GM23338 (cell line): ENCODE results near the gene NSMCE1. TPM values are rescaled to one million over a fixed set of nuclear protein-coding genes. Genes with fewer than 3 reads are reported as not detected.

Experiments used
- ATAC-seq: fragments of 200-7000 bp; cut with Tn5 transposase; 3 replicates; pipeline ENCODE4 v1.9.1; 2020
- DNase-seq: peaks from one replicate; pipeline ENCODE4 v3.0.0-alpha.2; 2015; ENCODE audit warnings: low spot score
- H2AFZ ChIP-seq: fragments of 200-600 bp; sonication (generic); 2 replicates; pipeline ENCODE4 v1.8.0; 2016; ENCODE audit warnings: antibody characterized with exemption, mild to moderate bottlenecking, moderate library complexity
- H3F3A ChIP-seq: fragments of 200-600 bp; sonication (generic); replicated peaks from 2 replicates; pipeline ENCODE4 v1.8.0; 2017; ENCODE audit warnings: antibody characterized with exemption, mixed run types, low read depth
- H3K27ac ChIP-seq: fragments of 200-600 bp; sonication (generic); 2 replicates; pipeline ENCODE4 v1.6.1; 2016; ENCODE audit warnings: low read depth
- H3K27me3 ChIP-seq: fragments of 200-600 bp; sonication (generic); 2 replicates; pipeline ENCODE4 v1.8.0; 2016; ENCODE audit warnings: mild to moderate bottlenecking, mixed run types, moderate library complexity; ENCODE audit not compliant: insufficient read depth
- H3K36me3 ChIP-seq: fragments of 200-600 bp; sonication (generic); 2 replicates; pipeline ENCODE4 v1.8.0; 2016; ENCODE audit warnings: mild to moderate bottlenecking; ENCODE audit not compliant: insufficient read depth
- H3K4me1 ChIP-seq: fragments of 200-600 bp; sonication (generic); 2 replicates; pipeline ENCODE4 v1.8.0; 2016; ENCODE audit warnings: mild to moderate bottlenecking, moderate library complexity; ENCODE audit not compliant: insufficient read depth
- H3K4me2 ChIP-seq: fragments of 200-600 bp; sonication (generic); 2 replicates; pipeline ENCODE4 v1.7.1; 2017; ENCODE audit warnings: mixed run types
- H3K4me3 ChIP-seq: fragments of 200-600 bp; sonication (generic); 2 replicates; pipeline ENCODE4 v1.6.1; 2016; ENCODE audit warnings: mixed run types
- H3K79me2 ChIP-seq: fragments of 200-600 bp; sonication (generic); replicated peaks from 2 replicates; pipeline ENCODE4 v1.8.0; 2017; ENCODE audit warnings: mild to moderate bottlenecking; ENCODE audit not compliant: insufficient read depth
- H3K9me2 ChIP-seq: fragments of 200-600 bp; sonication (generic); 2 replicates; pipeline ENCODE4 v1.8.0; 2017; ENCODE audit not compliant: insufficient read depth
- H4K20me1 ChIP-seq: fragments of 200-600 bp; sonication (generic); replicated peaks from 2 replicates; pipeline ENCODE4 v1.8.0; 2017; ENCODE audit warnings: mild to moderate bottlenecking; ENCODE audit not compliant: insufficient read depth
- H3K27ac Mint-ChIP-seq: 2 replicates; pipeline ENCODE4 v1.8.0; 2020; ENCODE audit warnings: inconsistent platforms, mild to moderate bottlenecking, moderate library complexity, mixed read lengths
- H3K27me3 Mint-ChIP-seq: 3 replicates; pipeline ENCODE4 v1.8.0; 2022; ENCODE audit warnings: low read depth, mild to moderate bottlenecking, moderate library complexity, mixed read lengths, inconsistent platforms; ENCODE audit not compliant: insufficient read depth, poor library complexity
- H3K36me3 Mint-ChIP-seq: 3 replicates; pipeline ENCODE4 v1.8.0; 2021; ENCODE audit warnings: low read depth, mild to moderate bottlenecking, inconsistent platforms, moderate library complexity, mixed read lengths
- H3K4me1 Mint-ChIP-seq: 3 replicates; pipeline ENCODE4 v1.8.0; 2020; ENCODE audit warnings: mild to moderate bottlenecking, inconsistent platforms, mixed read lengths
- H3K4me3 Mint-ChIP-seq: 3 replicates; pipeline ENCODE4 v1.8.0; 2021; ENCODE audit warnings: moderate library complexity, mild to moderate bottlenecking, inconsistent platforms, mixed read lengths
- H3K9me3 Mint-ChIP-seq: 3 replicates; pipeline ENCODE4 v1.8.0; 2020; ENCODE audit warnings: moderate library complexity, mild to moderate bottlenecking, inconsistent platforms, mixed read lengths
- CREB1 ChIP-seq: fragments of 250-450 bp; sonication (Bioruptor Pico); IDR thresholded peaks from 2 replicates; pipeline ENCODE4 v1.5.0; 2020; ENCODE audit warnings: low read depth, mild to moderate bottlenecking, moderate library complexity
- EZH2 ChIP-seq: fragments of 200-600 bp; sonication (generic); IDR thresholded peaks from one replicate; pipeline ENCODE4 v1.8.0; 2017; ENCODE audit warnings: antibody characterized with exemption, mild to moderate bottlenecking, low read depth; ENCODE audit not compliant: unreplicated experiment
- EZH2phosphoT487 ChIP-seq: fragments of 200-600 bp; sonication (generic); IDR thresholded peaks from one replicate; pipeline ENCODE4 v1.8.1; 2018; ENCODE audit warnings: antibody characterized with exemption; ENCODE audit not compliant: unreplicated experiment
- JUNB ChIP-seq: IDR thresholded peaks from one replicate; pipeline ENCODE4 v1.6.1; 2016; ENCODE audit warnings: antibody characterized with exemption; ENCODE audit not compliant: unreplicated experiment
- NANOG ChIP-seq: IDR thresholded peaks from 2 replicates; pipeline ENCODE4 v1.6.1; 2016; ENCODE audit warnings: antibody characterized with exemption, borderline replicate concordance
- POLR2AphosphoS5 ChIP-seq: IDR thresholded peaks from 2 replicates; pipeline ENCODE4 v1.6.1; 2016; ENCODE audit warnings: antibody characterized with exemption, low read depth
- STAT1 ChIP-seq: IDR thresholded peaks from one replicate; pipeline ENCODE4 v1.6.1; 2016; ENCODE audit warnings: antibody characterized with exemption; ENCODE audit not compliant: unreplicated experiment
- ZNF114 ChIP-seq: fragments of 250-450 bp; sonication (Bioruptor Pico); IDR thresholded peaks from 2 replicates; pipeline ENCODE4 v1.5.0; 2020; ENCODE audit warnings: mild to moderate bottlenecking, moderate library complexity
- ZNF331 ChIP-seq: fragments of 250-450 bp; sonication (Bioruptor Pico); IDR thresholded peaks from 2 replicates; pipeline ENCODE4 v1.5.0; 2020; ENCODE audit warnings: low read depth, mild to moderate bottlenecking, moderate library complexity
- polyA plus RNA-seq: library from polyadenylated mRNA; unstranded; fragments of >200 nt; fragmentation: Nextera tagmentation; extraction: Ambion mirVana; gene quantifications from 2 replicates; pipeline ENCODE4 v1.2.1, GENCODE V29; 2016
- total RNA-seq: library from RNA; depleted of rRNA; stranded (reverse); fragments of >200 nt; shearing (Covaris generic); gene quantifications from 2 replicates; pipeline ENCODE4 v1.2.3, GENCODE V29; 2014
- TF ChIP-seq, protein P1 (sequence below): IDR thresholded peaks from 2 replicates; pipeline ENCODE4 v1.6.1; 2016; ENCODE audit warnings: antibody characterized with exemption
- TF ChIP-seq, protein P2 (sequence below): IDR thresholded peaks from one replicate; pipeline ENCODE4 v1.6.1; 2018; ENCODE audit warnings: antibody characterized with exemption; ENCODE audit not compliant: unreplicated experiment
- TF ChIP-seq, protein P3 (sequence below): fragments of 250-450 bp; sonication (Bioruptor Pico); IDR thresholded peaks from 2 replicates; pipeline ENCODE4 v1.5.0; 2020; ENCODE audit warnings: mild to moderate bottlenecking, moderate library complexity

The NSMCE1 gene
- total and polyA plus RNA-seq, 2 experiments from 2014 or later = 30.6 to 50.8 TPM

DNA sequence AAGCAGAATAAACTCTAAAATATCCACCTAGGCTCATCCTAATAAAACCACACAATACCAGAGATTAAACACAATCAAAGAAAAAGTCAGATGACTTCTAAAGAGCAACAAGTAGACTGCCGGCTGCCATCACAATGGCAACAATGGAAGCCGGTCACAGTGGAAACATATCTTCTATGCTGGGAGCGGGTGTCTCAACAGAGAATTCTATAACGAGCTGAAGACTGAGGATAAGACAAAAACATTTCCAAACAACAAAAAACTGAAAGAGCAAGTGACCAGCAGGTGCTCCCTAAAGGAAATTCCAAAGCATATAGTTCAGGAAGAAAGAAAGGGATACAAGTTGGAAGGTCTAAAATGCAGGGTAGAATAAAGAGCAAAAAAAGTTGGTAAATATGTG is 8.9 kb downstream of the NSMCE1 start:
- Histone ChIP-seq H3K27me3 (no peaks in the 10 kb centered on the region), H3F3A (no peaks in the 10 kb centered on the region), H3K79me2 (0 out of 2 replicates have a peak, but pooled peaks cover 5% of the 10 kb centered on the region), H3K36me3 (no peaks in the 10 kb centered on the region), H3K4me1 (peaks cover 5% of the 10 kb centered on the region; the same call in 1 of the 2 replicates), H2AFZ (no peak overlapping the region), H3K4me2 (no peak overlapping the region), H3K9me2 (no peaks in the 10 kb centered on the region), H4K20me1 (no peaks in the 10 kb centered on the region; the same call in 1 of the 2 replicates), H3K4me3 (no peak overlapping the region), H3K27ac (no peak overlapping the region)
- H3K4me3 Mint-ChIP-seq = no peak overlapping the region
- no peaks in the 10 kb centered on the region; the same call in 2 of the 3 replicates for H3K36me3 Mint-ChIP-seq
- no peak overlapping the region for H3K27ac Mint-ChIP-seq
- DNase-seq (no peak), ATAC-seq (no peak)
- H3K4me1 Mint-ChIP-seq = peaks cover 18% of the 10 kb centered on the region; the same call in 2 of the 3 replicates
- no peak for TF ChIP-seq ZNF331 (CRISPR knock-in tag)
- no peak for TF ChIP-seq STAT1
- TF ChIP-seq, protein P1, sequence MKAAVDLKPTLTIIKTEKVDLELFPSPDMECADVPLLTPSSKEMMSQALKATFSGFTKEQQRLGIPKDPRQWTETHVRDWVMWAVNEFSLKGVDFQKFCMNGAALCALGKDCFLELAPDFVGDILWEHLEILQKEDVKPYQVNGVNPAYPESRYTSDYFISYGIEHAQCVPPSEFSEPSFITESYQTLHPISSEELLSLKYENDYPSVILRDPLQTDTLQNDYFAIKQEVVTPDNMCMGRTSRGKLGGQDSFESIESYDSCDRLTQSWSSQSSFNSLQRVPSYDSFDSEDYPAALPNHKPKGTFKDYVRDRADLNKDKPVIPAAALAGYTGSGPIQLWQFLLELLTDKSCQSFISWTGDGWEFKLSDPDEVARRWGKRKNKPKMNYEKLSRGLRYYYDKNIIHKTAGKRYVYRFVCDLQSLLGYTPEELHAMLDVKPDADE = no peak
- no peak for TF ChIP-seq POLR2AphosphoS5
- TF ChIP-seq EZH2 = no peak
- TF ChIP-seq CREB1 (CRISPR knock-in tag) = no peak
- no peak for TF ChIP-seq ZNF114 (CRISPR knock-in tag)
- no peaks in the 10 kb centered on the region for H3K27me3 Mint-ChIP-seq
- H3K9me3 Mint-ChIP-seq = no peaks in the 10 kb centered on the region

DNA sequence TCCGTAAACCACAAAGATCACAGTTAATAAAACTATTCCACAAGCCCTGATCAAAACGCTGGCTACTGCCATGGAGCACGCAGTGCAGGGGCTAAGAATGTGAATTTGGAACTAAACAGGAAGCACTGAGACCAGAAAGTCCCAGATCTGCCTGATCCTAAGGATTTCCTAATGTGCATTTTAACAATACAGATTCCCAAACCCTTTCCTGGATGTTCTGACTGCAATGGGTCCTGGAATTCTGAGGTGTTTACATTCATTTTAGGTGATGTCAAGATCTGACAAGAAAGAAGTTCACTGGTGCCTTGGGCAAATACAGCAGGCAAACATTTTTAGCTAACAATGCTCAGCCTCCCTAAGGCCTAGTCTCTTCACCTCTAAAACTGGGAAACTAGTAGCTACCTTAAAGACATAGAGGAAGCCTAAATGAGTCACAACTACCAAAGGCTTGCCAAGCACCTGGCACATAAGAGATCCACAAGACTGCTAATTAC is 10.3 kb downstream of the NSMCE1 start:
- Mint-ChIP-seq H3K36me3 (no peaks in the 10 kb centered on the region; the same call in 2 of the 3 replicates), H3K27ac (no peak overlapping the region), H3K27me3 (no peaks in the 10 kb centered on the region), H3K4me3 (no peak overlapping the region), H3K9me3 (no peaks in the 10 kb centered on the region), H3K4me1 (peaks cover 18% of the 10 kb centered on the region; the same call in 2 of the 3 replicates)
- ATAC-seq (no peak), DNase-seq (no peak)
- Histone ChIP-seq H3K27ac (no peak overlapping the region), H3F3A (no peaks in the 10 kb centered on the region), H3K4me2 (no peak overlapping the region), H2AFZ (no peak overlapping the region), H3K9me2 (no peaks in the 10 kb centered on the region), H3K79me2 (0 out of 2 replicates have a peak, but pooled peaks cover 5% of the 10 kb centered on the region), H3K4me1 (peaks cover 5% of the 10 kb centered on the region; the same call in 1 of the 2 replicates), H3K27me3 (no peaks in the 10 kb centered on the region), H4K20me1 (no peaks in the 10 kb centered on the region), H3K36me3 (no peaks in the 10 kb centered on the region), H3K4me3 (no peak overlapping the region)
- TF ChIP-seq EZH2phosphoT487 (no peak), JUNB (no peak), EZH2 (no peak), NANOG (no peak), ZNF331 (CRISPR knock-in tag) (no peak)
- TF ChIP-seq, protein P2, sequence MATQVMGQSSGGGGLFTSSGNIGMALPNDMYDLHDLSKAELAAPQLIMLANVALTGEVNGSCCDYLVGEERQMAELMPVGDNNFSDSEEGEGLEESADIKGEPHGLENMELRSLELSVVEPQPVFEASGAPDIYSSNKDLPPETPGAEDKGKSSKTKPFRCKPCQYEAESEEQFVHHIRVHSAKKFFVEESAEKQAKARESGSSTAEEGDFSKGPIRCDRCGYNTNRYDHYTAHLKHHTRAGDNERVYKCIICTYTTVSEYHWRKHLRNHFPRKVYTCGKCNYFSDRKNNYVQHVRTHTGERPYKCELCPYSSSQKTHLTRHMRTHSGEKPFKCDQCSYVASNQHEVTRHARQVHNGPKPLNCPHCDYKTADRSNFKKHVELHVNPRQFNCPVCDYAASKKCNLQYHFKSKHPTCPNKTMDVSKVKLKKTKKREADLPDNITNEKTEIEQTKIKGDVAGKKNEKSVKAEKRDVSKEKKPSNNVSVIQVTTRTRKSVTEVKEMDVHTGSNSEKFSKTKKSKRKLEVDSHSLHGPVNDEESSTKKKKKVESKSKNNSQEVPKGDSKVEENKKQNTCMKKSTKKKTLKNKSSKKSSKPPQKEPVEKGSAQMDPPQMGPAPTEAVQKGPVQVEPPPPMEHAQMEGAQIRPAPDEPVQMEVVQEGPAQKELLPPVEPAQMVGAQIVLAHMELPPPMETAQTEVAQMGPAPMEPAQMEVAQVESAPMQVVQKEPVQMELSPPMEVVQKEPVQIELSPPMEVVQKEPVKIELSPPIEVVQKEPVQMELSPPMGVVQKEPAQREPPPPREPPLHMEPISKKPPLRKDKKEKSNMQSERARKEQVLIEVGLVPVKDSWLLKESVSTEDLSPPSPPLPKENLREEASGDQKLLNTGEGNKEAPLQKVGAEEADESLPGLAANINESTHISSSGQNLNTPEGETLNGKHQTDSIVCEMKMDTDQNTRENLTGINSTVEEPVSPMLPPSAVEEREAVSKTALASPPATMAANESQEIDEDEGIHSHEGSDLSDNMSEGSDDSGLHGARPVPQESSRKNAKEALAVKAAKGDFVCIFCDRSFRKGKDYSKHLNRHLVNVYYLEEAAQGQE = no peak
- TF ChIP-seq, protein P3, sequence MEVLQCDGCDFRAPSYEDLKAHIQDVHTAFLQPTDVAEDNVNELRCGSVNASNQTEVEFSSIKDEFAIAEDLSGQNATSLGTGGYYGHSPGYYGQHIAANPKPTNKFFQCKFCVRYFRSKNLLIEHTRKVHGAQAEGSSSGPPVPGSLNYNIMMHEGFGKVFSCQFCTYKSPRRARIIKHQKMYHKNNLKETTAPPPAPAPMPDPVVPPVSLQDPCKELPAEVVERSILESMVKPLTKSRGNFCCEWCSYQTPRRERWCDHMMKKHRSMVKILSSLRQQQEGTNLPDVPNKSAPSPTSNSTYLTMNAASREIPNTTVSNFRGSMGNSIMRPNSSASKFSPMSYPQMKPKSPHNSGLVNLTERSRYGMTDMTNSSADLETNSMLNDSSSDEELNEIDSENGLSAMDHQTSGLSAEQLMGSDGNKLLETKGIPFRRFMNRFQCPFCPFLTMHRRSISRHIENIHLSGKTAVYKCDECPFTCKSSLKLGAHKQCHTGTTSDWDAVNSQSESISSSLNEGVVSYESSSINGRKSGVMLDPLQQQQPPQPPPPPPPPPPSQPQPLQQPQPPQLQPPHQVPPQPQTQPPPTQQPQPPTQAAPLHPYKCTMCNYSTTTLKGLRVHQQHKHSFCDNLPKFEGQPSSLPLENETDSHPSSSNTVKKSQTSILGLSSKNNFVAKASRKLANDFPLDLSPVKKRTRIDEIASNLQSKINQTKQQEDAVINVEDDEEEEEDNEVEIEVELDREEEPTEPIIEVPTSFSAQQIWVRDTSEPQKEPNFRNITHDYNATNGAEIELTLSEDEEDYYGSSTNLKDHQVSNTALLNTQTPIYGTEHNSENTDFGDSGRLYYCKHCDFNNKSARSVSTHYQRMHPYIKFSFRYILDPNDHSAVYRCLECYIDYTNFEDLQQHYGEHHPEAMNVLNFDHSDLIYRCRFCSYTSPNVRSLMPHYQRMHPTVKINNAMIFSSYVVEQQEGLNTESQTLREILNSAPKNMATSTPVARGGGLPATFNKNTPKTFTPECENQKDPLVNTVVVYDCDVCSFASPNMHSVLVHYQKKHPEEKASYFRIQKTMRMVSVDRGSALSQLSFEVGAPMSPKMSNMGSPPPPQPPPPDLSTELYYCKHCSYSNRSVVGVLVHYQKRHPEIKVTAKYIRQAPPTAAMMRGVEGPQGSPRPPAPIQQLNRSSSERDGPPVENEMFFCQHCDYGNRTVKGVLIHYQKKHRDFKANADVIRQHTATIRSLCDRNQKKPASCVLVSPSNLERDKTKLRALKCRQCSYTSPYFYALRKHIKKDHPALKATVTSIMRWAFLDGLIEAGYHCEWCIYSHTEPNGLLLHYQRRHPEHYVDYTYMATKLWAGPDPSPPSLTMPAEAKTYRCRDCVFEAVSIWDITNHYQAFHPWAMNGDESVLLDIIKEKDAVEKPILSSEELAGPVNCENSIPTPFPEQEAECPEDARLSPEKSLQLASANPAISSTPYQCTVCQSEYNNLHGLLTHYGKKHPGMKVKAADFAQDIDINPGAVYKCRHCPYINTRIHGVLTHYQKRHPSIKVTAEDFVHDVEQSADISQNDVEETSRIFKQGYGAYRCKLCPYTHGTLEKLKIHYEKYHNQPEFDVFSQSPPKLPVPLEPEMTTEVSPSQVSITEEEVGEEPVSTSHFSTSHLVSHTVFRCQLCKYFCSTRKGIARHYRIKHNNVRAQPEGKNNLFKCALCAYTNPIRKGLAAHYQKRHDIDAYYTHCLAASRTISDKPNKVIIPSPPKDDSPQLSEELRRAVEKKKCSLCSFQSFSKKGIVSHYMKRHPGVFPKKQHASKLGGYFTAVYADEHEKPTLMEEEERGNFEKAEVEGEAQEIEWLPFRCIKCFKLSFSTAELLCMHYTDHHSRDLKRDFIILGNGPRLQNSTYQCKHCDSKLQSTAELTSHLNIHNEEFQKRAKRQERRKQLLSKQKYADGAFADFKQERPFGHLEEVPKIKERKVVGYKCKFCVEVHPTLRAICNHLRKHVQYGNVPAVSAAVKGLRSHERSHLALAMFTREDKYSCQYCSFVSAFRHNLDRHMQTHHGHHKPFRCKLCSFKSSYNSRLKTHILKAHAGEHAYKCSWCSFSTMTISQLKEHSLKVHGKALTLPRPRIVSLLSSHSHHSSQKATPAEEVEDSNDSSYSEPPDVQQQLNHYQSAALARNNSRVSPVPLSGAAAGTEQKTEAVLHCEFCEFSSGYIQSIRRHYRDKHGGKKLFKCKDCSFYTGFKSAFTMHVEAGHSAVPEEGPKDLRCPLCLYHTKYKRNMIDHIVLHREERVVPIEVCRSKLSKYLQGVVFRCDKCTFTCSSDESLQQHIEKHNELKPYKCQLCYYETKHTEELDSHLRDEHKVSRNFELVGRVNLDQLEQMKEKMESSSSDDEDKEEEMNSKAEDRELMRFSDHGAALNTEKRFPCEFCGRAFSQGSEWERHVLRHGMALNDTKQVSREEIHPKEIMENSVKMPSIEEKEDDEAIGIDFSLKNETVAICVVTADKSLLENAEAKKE (CRISPR knock-in tag) = no peak
